HG03135 (cell line): Measurements from ENCODE around the gene CNTN2.

ENCODE experiments used
- ATAC-seq: cut with Tn5 transposase; IDR thresholded peaks from one replicate; pipeline ENCODE4 v1.9.1; 2021; ENCODE audit warnings: mild to moderate bottlenecking, moderate library complexity; ENCODE audit not compliant: unreplicated experiment

The CNTN2 gene

DNA sequence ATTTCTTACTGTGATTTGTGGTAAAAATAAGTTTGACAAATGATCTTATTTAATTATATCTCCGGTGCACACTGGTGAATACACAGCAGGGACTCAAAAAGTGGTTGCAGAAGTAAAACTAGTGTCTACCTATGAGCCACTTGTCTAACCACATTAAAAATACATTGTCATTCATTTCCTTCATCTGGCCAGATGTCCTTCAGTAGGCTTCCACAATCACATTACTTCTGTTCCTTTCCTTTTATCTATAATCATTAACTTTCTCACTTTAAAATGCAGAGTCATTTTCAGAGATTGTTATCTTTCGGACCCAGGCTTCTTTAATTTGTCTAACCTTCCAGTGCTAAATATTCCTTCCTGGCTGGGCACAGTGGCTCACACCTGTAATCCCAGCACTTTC lies 75.7 kb downstream of the CNTN2 start:
- no peak for ATAC-seq

DNA sequence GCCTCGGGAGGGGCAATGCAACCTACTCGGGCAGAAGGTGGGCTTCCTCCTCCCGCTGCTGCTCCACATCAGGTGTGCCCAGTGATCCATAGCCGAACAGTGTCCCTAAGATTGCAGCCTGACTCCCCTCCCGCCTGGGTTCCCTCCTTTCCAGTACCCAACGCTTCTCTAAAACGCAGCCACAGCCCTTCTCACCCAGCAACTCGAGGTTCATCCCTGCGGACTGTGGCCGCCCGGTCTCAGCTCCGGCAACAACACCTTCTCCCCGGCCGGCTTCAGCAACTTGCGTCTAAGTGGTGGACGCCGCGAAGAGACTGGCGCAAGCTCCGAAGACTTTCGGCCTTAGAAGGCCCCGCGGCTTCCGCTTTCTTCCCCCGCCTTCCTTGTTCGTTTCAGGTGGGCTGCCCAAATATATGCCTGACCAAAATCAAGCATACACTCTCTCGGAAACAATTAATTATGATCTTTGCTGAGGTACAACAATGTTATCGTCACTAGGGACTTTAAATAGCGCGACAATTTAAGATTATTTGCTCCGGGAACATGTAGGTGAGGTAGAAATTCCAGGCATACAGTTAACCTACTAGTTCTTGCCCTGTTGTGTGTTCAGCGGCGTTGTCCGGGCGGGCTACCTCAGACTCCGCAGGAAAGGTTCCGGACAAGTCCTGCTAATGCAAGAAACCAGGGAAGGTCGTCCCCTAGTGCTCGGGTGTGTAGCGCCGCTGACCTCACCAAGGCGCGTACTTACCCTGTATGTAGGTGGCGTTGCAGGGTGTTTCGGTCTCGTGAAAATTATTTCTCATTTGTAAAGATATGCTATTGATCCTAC lies 78.9 kb downstream of the CNTN2 start, which contains the start of gene RBBP5:
Gene RBBP5, minus strand, starts transcription at position 319 of the 829 bp plus-strand sequence. Its CDS starts 105 bp downstream, at position 214.
- ATAC-seq = peak; percentile 89

DNA sequence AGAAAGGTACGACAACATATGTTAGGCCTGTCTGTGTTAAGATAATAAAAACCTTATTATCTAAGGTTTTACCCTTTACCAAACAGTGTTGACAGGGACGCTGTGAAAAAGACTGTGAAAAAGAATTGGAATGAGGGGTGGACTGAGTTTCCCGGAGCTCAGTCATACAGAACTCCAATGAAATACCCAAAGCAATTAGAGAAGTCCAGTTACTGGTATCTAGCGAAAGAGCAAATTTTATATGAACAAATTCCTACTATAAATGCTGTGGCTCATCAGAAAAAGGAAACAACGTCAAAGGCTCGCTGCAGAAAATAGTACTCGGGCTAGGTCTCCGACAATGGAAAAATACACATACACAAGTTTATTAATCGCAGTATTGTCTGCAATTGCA lies 79.5 kb downstream of the CNTN2 start:
- peak; percentile 12 for ATAC-seq

- no peak for ATAC-seq
These were observed 81.7 kb downstream of the CNTN2 start for GRCh38 chr1:205124726-205125125.

GRCh38 chr1:205127646-205128045 lies 84.6 kb downstream of the CNTN2 start:
- ATAC-seq = no peak
